GM13976 (cell line): ENCODE measurements around the gene GRK6.

ENCODE experiments used
- DNase-seq: peaks from one replicate; pipeline ENCODE4 v3.0.0; 2012; ENCODE audit warnings: low spot score
- CTCF ChIP-seq: IDR thresholded peaks from 2 replicates; pipeline ENCODE4 v1.5.1; 2012; ENCODE audit warnings: borderline replicate concordance, mild to moderate bottlenecking; ENCODE audit not compliant: insufficient read depth; ENCODE audit errors: extremely low read depth, missing control alignments, control extremely low read depth
- in situ Hi-C: fragments of 300-500 bp; cut with MboI; formaldehyde crosslinking; loops from one replicate; pipeline ENCODE4 v1.12.0; 2022; ENCODE audit warnings: low sequenced_read_pairs, mixed read lengths, inconsistent platforms; ENCODE audit not compliant: unreplicated experiment

Gene GRK6

GRCh38 chr5:177471610-177472356, 45.3 kb downstream of the GRK6 start:
- in situ Hi-C loops: no loop called here
- no peak for TF ChIP-seq CTCF
- DNase-seq: no peak

GRCh38 chr5:177472460-177473442, 46.3 kb downstream of the GRK6 start:
- in situ Hi-C loops: no loop called here
- peak; percentile 90 for DNase-seq

GRCh38 chr5:177473443-177474001, 47.0 kb downstream of the GRK6 start, which contains the start of gene DBN1:
DBN1 (minus strand) TSS chr5:177473634; CDS start chr5:177473521, 113 bp downstream.
- in situ Hi-C loops: no loop called here
- TF ChIP-seq CTCF: no peak
- DNase-seq: peak; percentile 91

More at GRCh38 chr5:177472460-177473442, 46.3 kb downstream of the GRK6 start:
- no peak for TF ChIP-seq CTCF

- no peak for TF ChIP-seq CTCF
- in situ Hi-C loops: no loop called here
- no peak for DNase-seq
Observed at GRCh38 chr5:177474002-177474476, 47.6 kb downstream of the GRK6 start.

- no peak for DNase-seq
- in situ Hi-C loops: no loop called here
- TF ChIP-seq CTCF: no peak
Observed at GRCh38 chr5:177474846-177475562, 48.5 kb downstream of the GRK6 start.
